COR-L47 (cell line): Measurements from ENCODE around the gene UTS2.

Experiments used
- DNase-seq: peaks from one replicate; lab custom pipeline; 2025; lab: John Stamatoyannopoulos, UW

Gene UTS2, protein sequence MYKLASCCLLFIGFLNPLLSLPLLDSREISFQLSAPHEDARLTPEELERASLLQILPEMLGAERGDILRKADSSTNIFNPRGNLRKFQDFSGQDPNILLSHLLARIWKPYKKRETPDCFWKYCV

DNA sequence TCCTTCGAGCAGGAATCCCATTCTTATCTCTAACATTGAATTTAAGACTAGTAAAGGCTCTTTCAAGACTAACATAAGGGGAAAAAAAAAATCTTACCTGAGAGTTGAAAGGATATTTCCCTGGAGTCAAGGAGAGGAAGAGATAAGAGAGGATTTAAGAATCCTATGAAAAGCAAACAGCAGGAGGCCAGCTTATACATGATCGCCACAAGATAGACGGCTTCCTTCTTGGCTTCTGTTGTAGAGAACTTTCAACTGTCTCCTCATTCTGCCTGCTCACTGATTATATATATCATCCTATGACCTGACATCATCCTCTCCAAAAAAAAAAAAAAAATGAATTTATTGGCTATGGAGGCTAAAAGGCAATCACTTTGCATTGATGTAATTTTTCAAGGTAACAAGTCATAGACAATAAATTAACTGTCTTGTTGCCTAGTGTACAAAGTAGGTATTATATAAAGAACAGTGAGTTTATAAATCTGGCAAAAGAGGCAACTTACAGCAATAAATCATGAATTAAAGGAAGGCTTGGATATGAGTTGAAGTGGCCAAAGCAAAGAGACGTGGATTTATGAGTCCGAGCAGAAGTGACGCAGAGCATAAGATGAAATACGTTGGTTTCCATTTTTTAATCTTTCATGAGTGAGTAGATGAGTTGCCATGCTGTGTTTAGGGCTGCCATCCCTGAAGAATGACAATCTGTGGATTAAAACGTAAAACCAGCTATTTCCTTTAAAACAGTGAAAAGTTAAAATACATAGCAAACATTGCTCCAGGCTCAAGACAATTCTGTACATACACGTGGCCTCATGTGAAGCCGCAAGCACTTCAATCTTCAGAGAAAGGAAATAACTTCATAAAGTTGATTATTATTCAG is at the start of gene UTS2:
Gene UTS2, minus strand, starts transcription at position 262 of the 880 bp plus-strand sequence. Its CDS starts 62 bp downstream, at position 200.
- DNase-seq: no peak

DNA sequence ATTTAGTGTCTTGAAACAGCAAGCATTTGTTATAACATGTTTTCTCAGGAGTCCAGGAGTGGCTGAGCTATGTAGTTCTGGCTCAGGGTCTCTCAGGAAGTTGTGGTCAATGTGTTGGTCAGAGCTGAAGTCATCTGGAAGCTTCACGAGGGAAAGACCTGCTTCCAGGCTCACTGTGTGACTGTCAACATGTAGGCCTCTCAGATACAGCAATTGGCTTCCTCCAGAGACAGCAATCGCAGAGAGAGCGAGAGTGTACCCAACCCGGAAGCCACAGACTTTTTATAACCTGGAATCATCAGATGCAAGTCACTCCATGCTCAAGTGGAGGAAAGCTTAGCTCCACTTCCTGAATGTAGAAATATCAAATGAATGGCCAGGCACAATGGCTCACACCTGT is 46.9 kb upstream of the UTS2 start:
- no peak for DNase-seq

DNA sequence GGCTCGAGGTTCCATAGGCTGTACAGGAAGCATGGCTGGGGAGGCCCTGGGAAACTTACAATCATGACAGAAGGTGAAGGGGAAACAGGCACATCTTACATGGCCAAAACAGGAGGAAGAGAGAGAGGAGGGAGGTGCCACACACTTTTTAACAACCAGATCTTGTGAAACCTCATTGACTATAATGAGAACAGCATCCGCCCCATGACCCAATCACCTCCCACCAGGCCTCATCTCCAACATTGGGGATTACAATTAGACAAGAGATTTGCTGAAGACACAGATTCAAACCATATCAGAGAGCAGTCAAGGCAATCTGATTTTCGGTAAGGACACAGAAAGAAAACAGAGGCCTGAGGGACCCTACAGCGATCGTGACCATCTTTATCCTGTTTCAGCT is 46.1 kb upstream of the UTS2 start:
- DNase-seq: no peak

DNA sequence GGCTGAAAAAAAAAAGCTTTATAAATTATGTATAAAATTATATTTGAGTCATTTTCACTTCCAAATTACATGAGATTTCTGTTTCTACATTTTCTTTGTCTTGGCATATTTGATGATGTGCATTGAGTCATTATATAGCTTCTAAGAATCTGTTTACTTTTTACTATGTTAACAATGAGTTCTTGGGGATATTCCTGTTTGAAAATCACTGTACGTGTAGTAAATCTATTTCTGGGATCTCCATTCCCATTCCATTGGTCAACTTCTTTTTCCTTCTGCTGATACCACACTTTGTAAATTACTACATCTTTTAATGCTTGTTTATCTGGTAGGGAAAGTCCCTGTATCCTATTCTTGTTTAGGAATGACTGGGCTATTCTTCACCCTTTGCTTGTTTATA is 44.1 kb upstream of the UTS2 start:
- no peak for DNase-seq

DNA sequence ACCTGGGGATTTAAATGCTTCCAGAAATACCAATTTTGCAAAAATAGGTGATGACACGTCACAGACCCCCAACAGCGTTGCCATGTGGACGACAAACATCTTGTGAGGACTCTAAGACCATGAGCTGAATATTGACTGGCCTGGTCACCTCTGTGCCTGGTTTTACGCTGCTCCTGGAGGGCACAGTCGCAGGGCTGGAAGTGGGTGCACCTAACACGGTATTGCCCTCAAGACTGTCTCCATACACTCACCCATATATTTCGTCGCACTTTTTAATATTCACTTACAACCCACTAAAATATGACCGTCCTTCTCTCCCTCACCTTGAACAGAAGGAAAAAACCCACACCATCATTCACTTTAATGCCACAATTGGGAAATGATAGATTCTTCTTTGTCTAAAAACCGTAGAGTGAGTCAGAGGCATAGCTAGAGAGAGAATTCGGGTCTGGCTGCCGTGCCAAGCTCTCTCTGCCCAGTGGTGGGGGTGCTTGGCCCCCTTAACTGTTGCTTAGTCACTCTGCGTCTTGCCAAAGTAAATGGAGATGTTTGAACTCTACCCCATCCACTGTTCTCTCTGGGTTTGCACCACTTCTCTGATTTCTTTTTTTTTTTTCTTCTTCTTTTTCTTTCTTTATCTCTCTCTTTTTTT is 40.8 kb upstream of the UTS2 start:
- no peak for DNase-seq

DNA sequence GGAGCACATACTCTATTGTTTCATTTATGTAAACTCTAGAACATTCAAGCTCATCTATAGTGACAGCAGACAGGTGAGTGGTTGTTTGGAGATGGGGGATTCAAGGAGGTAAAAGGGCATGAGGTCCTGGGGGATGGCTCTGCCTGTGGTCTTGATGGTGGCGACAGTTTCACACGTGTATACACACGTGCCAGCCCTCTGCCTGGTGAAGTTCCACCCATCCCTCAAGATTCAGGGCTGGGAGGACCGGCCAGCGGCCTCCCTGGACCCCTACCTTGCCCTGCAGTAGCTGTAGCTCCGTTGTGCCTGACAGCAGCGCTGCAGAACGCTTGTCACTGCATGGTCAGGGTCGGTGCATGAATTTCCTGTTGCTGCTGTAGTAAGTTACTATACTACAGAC is 38.9 kb upstream of the UTS2 start:
- DNase-seq: no peak

DNA sequence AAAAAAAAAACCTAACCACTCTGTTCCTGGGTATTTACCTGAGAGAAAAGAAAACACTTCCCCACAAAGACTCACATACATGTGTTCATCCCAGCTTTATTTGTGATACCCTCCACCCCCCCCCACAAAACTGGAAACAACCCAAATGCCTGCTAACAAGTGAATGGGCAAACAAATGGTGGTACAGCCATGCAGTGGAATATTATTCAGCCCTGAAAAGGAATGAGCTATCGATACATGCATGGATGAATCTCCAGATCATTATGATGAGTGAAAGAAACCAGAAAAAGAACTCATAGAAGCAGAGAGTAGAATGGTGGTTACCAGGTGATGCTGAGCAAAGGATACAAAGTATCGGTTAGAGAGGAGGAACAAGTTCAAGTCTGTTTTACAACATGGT is 38.0 kb upstream of the UTS2 start:
- no peak for DNase-seq

DNA sequence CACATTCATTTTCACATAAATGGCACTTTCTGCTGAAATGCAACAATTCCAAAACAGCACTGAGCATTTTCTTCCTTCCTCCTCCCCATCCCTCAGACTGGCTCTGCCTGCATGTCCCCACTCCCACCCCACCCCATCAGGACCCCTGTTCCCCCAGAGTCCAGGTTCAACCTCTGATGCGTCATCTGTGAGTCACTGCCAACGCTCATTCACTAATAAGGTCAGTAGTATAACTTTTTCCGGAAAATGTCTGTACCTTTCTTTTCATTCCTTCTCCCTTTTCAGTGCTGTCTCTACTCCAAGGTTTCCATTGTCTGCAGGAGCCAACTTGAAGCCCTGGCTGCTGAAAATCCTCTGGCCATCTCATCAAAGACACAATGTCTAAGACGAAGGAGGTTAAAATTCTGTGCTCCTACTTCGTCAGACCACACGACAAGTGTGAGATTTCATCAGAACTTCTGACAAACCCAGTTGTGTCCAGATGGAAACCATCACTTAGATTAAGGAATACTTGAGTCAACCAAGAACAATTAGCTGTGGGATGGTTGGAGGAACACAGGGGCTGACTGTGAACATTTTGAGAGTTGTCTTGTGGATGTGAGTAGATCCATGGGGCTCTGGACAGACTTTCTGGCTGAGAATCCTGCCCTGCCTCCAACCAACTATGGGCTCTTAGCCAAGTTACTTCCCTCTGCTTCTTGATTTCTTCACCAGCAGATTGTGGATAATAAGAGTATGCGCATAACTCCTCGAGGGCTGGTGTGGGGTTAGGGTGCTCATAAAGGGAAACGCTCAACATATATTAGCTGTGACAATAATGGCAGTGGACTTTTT is 35.6 kb upstream of the UTS2 start:
- DNase-seq: no peak

DNA sequence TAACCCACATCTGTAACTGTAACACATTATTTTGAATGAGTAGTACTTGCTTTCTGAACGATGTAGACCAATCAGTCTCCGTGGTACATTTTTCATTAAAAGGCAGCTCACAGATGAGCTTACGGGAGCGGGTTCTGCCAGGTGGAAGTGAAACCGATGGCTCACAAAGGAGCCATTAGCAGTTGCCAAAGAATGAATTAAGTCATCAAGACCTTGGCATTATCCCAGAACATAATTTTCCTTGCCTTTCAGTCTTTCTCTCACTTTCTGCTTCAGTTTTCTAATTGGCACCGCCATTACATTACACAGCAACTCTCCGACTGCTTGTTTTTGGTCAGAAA is 33.5 kb upstream of the UTS2 start:
- DNase-seq: peak; percentile 81

DNA sequence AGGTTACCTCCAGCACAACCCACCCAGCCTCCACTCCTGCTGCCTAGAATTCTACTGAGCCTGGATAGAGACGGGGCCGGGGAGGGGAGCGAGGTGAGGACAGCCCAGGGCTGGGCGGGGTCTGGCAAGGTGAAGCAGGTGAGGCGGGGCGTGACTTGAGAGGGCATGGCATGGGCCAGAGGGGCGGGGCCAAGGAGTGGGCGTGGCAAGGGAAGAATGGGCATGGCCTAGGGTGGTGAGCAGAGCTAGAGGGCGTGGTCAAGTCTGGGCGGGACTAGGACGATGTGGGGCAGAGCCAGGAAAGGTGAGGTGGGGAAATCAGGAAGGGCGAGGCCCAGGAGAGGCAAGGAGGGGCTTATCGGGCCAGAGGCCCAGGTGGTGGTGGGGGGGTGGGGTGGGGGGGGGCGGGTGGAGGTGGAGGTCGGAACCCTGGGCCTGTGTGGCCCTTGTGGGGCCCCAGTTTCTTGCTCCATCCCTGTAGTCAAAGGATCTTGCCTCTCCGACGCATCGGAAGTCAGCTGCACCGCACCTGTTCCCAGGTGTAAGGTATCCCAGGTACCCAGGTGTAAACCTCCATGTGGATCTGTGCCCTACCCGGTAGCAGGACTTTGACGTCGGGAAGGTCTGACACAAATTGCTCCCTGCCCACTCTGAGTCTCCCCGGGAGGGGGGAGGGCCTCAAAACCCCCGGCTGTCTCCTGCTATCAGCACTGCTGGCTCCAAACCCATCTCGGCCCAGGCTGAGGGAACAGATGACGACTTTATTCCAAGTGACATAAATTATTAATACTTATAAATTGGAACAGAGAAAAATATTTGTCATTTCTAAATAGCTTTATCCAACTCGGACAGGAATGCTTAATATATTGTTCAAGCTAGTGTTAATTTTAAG is 32.9 kb upstream of the UTS2 start:
- DNase-seq: no peak

DNA sequence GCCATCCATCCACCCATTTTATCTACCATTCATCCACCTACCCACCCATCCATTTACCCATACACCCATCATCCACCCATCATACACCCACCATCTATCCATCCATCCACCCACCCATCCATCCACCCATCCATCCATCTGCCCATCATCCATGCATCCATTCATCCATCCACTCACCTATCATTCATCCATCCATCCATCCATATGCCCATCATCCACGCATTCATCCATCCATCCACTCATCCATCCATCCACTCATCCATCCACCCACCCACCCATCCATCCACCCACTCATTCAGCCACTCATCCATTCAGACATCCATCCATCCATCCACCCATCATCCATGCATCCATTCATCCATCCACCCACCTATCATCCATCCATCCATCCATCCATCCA is 31.9 kb upstream of the UTS2 start:
- no peak for DNase-seq

DNA sequence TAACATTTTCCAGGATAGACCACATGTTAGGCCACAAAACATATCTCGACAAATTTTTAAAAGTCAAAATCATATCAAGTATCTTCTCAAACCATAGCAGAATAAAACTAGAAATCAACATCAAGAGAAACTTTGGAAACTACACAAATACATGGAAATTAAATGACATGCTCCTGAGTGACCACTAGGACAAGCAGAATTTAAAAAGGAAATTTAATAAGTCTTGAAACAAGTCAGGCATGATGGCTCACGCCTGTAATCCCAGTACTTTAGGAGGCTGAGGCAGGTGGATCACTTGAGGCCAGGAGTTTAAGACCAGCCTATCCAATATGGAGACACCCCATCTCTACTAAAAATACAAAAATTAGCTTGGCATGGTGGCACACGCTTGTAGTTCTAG is 26.4 kb upstream of the UTS2 start:
- no peak for DNase-seq

DNA sequence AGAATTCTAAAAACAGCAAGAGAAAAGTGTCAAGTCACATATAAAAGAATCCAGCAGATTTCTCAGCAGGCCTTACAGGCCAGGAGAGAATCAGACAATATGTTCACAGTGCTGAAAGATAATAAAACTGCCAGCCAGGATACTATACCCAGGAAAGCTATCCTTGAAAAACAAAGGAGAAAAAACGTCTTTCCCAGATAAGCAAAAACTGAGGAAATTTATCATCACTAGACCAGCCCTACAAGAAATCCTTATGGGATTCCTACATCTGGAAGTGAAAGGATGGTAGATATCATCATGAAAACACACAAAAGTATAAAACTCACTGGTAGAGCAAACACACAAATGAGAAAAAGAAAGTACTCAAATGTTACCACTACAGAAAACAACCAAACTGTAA is 25.2 kb upstream of the UTS2 start:
- DNase-seq: no peak

DNA sequence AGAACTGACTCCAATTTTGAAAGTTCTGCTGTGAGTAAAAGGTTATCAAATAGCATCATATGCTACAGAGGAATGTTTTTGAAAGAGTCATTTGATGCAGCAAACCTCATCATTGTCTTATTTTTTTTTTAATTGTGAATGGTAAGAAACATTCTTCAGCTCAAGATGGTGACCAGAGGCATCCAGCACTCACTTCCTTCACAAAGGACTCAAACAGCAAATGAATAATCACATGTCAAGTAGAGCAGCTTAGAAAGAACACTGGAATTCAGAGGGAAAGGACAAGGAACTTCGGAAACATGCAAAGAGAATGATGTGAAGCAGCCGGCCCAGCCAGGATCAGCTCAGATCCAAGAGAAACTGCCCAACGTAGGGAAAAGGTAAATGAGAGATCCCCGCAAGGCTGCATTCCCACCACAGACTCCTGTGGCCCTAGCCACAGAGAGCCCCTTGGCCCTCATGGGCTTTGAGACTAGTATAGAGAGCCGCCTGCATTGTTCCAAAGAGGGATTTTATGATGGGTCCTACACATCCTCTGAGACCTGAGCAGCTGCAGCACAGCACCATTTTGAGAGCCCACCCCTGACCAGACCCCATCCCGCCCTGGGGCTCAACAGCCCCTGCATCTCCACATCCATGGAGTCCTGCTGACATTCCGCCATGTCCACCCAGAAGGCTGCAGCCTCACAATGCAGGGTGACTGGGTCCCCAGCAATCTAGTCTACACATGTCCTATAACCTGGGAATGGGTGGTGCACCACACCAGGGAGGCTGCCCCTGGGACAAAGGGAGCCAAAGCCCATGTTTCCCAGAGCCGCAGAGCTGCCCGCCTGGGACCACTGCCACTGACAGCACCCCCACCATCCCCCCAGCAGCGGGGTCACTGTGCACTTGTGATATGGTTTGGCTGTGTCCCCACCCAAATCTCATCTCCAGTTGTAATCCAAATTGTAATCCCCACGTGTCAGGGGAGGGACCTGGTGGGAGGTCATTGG is 21.2 kb upstream of the UTS2 start:
- DNase-seq: no peak

DNA sequence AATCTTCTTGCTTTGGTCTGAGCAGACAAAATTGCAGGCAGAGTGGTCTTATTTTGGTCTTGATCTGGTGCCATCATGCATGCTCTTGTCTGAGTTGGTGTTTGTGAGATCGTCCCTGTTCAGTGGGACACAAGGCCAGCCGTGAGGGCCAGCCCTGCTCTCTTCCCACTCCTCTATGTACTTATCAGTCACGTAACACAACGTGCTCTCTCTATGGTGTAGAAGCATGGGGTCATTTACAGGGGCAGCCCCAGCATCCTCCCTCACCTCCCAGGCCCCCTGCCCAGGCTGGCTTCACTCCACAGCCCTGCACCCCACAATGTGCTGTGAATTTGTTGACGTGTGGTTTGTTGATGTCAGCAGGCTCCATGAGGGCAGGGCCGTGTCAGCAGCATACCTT is 18.3 kb upstream of the UTS2 start:
- no peak for DNase-seq

DNA sequence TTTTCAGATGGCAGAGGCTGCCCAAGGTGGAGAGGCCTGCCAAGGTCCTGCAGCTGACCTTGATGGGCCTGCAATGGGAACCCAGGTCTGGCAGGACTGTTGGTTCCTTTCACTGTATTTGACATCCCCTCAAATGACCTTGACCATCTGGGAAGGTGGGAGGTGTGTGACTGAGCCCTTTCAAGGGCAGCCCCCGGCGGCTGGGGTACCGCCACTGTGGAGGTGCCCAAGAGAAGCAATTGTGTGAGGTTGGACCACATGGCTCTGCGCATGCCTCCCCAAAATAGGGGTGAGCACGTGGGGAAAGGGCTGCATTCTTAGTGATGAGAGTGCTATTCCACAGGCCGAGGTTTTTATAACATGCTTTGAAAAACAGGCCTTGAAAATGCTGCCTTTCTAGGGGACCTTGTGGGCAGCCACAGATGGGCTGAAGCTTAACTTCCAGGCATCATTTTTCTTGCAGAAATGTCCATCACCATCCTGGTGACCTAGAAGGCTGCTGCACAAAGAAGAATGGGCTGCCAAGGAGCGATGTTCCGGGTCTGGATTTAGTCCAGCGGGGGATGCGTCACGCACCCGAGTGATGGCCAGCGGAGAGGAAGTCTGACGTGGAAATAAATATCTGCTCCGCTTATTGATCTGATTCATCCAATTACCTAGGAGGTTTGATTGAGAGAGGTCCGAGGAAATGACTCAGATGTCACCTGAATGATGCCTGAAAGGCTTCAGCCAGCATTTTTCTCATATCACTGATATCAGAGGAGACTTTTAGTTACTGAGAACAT is 16.5 kb upstream of the UTS2 start:
- no peak for DNase-seq

DNA sequence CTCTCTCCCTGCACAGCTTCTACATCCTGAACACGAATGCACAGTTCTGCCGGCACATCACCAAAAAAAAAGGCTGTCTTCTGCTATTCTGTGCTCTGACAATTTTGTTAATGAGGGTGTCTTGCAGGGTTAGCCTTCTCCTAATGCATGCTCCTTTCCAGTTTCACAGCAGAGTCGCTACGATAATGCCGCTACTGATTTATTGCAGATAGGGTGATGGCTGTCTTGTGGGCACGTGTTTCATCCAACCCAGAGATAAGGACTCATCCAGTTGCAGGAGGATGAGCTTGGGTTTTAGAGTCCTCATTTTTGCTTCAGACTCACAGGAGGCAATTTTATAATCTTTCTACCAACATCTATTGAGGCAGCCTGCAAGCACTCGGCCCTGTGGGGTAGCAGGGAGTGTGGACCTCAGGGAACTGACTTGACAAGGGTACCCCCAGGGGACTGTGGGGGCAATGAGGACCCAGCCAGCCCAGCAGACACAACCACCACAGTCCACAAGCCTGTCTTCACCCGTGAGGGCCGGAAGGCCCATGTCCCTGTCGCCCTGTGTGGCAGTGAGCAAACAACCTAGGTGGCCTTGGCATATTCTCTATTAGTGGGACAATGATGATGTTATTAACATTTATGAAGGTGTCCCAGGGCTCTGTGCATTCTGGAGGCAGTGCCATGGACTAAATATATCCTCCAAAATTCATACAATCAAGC is 15.4 kb upstream of the UTS2 start:
- no peak for DNase-seq

DNA sequence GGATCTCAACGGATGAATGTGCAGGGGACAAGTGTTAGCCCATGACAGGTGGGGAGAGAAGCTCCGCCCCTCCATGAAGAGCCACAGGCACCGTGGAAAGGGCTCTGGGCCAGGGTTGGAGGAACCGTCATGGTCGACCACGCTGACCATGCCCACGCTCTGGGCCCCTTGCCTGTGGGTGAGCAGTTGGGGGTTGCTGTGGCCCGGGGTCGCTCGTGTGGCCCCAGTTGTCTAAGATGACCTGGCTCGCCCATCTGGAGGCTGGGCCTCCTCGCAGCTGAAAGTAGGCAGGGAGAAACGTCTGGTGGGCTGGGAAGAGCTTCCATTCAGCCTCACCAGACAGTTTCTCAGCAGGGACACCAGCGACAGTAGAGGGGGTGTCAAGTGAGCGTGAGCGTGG is 13.1 kb upstream of the UTS2 start:
- DNase-seq: no peak
